HG02642 (cell line): ENCODE measurements around the gene TSHR.

ENCODE experiments used
- ATAC-seq: cut with Tn5 transposase; IDR thresholded peaks from one replicate; pipeline ENCODE4 v1.9.1; 2021; ENCODE audit warnings: mild to moderate bottlenecking; ENCODE audit not compliant: unreplicated experiment, poor library complexity

TSHR gene

GRCh38 chr14:81169711-81170103, 214.3 kb downstream of the TSHR start:
- ATAC-seq, result peak; percentile 29

- ATAC-seq, result peak; percentile 97
Observed at GRCh38 chr14:81170104-81170828, 214.8 kb downstream of the TSHR start.

- ATAC-seq, result no peak
Observed at GRCh38 chr14:81170829-81171195, 215.4 kb downstream of the TSHR start.

GRCh38 chr14:81172353-81172752, 216.9 kb downstream of the TSHR start:
- peak; percentile 23 for ATAC-seq

GRCh38 chr14:81172881-81173280, 217.5 kb downstream of the TSHR start:
- ATAC-seq, result peak; percentile 18

- no peak for ATAC-seq
Observed at GRCh38 chr14:81176241-81176640, 220.8 kb downstream of the TSHR start.

GRCh38 chr14:81177225-81177624, 221.8 kb downstream of the TSHR start:
- ATAC-seq, result no peak

GRCh38 chr14:81178063-81178462, 222.6 kb downstream of the TSHR start:
- peak; percentile 42 for ATAC-seq

GRCh38 chr14:81179631-81180030, 224.2 kb downstream of the TSHR start:
- ATAC-seq, result no peak

- peak; percentile 85 for ATAC-seq
Observed at GRCh38 chr14:81187832-81188522, 232.6 kb downstream of the TSHR start.

- ATAC-seq, result no peak
Observed at GRCh38 chr14:81192594-81192993, 237.2 kb downstream of the TSHR start.

GRCh38 chr14:81193924-81194633, 238.7 kb downstream of the TSHR start:
- ATAC-seq, result peak; percentile 66
